SU-DHL-6 (cell line): Measurements from ENCODE around the gene IQGAP1.
A peak's percentile ranks its signal among the peaks of the same experiment; 100 is the strongest.

ENCODE experiments used
- H2AFZ ChIP-seq: fragments of 200-600 bp; sonication (generic); 2 replicates; pipeline ENCODE4 v1.6.1; 2014; ENCODE audit warnings: low read depth, mild to moderate bottlenecking, moderate library complexity, mixed read lengths, antibody characterized with exemption, low read length; ENCODE audit not compliant: severe bottlenecking
- H3F3A ChIP-seq: fragments of 200-600 bp; shearing (Covaris generic); 2 replicates; pipeline ENCODE4 v1.6.0; 2016; ENCODE audit warnings: antibody characterized with exemption, mild to moderate bottlenecking; ENCODE audit not compliant: insufficient read depth
- H3K27ac ChIP-seq: fragments of 200-600 bp; sonication (generic); 2 replicates; pipeline ENCODE4 v1.5.1; 2016; ENCODE audit warnings: low read depth, mild to moderate bottlenecking, low read length, moderate library complexity, mixed read lengths
- H3K27me3 ChIP-seq: fragments of 200-600 bp; sonication (generic), shearing (Covaris generic); 2 replicates; pipeline ENCODE4 v1.6.0; 2014; ENCODE audit warnings: mild to moderate bottlenecking, low read length
- H3K36me3 ChIP-seq: fragments of 200-600 bp; sonication (generic); 2 replicates; pipeline ENCODE4 v1.6.1; 2014; ENCODE audit warnings: mild to moderate bottlenecking, low read length, mixed read lengths
- H3K4me2 ChIP-seq: fragments of 300-600, 200-600 bp; shearing (Covaris generic), sonication (generic); 2 replicates; pipeline ENCODE4 v1.6.0; 2014; ENCODE audit warnings: low read length, low read depth, mild to moderate bottlenecking; ENCODE audit not compliant: poor library complexity, severe bottlenecking
- H3K4me3 ChIP-seq: fragments of 200-600 bp; sonication (generic); 2 replicates; pipeline ENCODE4 v1.5.1; 2014; ENCODE audit warnings: antibody characterized with exemption, low read length, mild to moderate bottlenecking, mixed read lengths; ENCODE audit not compliant: insufficient read depth, poor library complexity, severe bottlenecking
- H3K79me2 ChIP-seq: fragments of 200-600 bp; sonication (generic); 2 replicates; pipeline ENCODE4 v1.6.1; 2014; ENCODE audit warnings: mild to moderate bottlenecking, low read length, moderate library complexity; ENCODE audit not compliant: insufficient read depth
- H3K9ac ChIP-seq: fragments of 200-600 bp; sonication (generic); 2 replicates; pipeline ENCODE4 v1.7.0; 2014; ENCODE audit warnings: mild to moderate bottlenecking, low read length
- H3K9me2 ChIP-seq: fragments of 200-600 bp; sonication (generic); replicated peaks from 2 replicates; pipeline ENCODE4 v1.6.1; 2014; ENCODE audit warnings: low read length; ENCODE audit not compliant: insufficient read depth
- H3K9me3 ChIP-seq: fragments of 200-600 bp; sonication (generic); 2 replicates; pipeline ENCODE4 v1.6.1; 2014; ENCODE audit warnings: low read length, mixed read lengths; ENCODE audit not compliant: insufficient read depth
- H4K20me1 ChIP-seq: fragments of 200-600 bp; sonication (generic); 2 replicates; pipeline ENCODE4 v1.6.1; 2014; ENCODE audit warnings: low read depth, mild to moderate bottlenecking, antibody characterized with exemption, low read length, moderate library complexity, mixed read lengths
- CTCF ChIP-seq: fragments of 200-600 bp; sonication (generic); IDR thresholded peaks from one replicate; pipeline ENCODE4 v1.5.1; 2017; ENCODE audit warnings: antibody characterized with exemption, mild to moderate bottlenecking, low read length, moderate library complexity; ENCODE audit not compliant: insufficient read depth, poor library complexity, severe bottlenecking
- EZH2phosphoT487 ChIP-seq: fragments of 200-600 bp; sonication (generic), shearing (Covaris generic); conservative IDR thresholded peaks from 2 replicates; pipeline ENCODE4 v1.6.1; 2018; ENCODE audit warnings: mild to moderate bottlenecking, antibody characterized with exemption, low read length, moderate library complexity, mixed read lengths

Gene IQGAP1

GRCh38 chr15:90479656-90480055, 91.6 kb downstream of the IQGAP1 start:
- H3K9me3 ChIP-seq = no peaks in the 10 kb centered on the region
- H3K9me2 ChIP-seq = no peaks in the 10 kb centered on the region
- no peaks in the 10 kb centered on the region for H3K27me3 ChIP-seq
- H3K79me2 ChIP-seq = no peaks in the 10 kb centered on the region
- no peak overlapping the region for H2AFZ ChIP-seq
- H3K9ac ChIP-seq = no peak overlapping the region
- no peak overlapping the region for H3K4me3 ChIP-seq
- no peak overlapping the region for H3K27ac ChIP-seq
- no peak overlapping the region for H3K4me2 ChIP-seq
- TF ChIP-seq EZH2phosphoT487 (no peak), CTCF (no peak)
- H3F3A ChIP-seq = no peaks in the 10 kb centered on the region
- H4K20me1 ChIP-seq = no peaks in the 10 kb centered on the region
- peaks cover 13% of the 10 kb centered on the region for H3K36me3 ChIP-seq

- no peaks in the 10 kb centered on the region for H3F3A ChIP-seq
- peaks cover 15% of the 10 kb centered on the region for H3K36me3 ChIP-seq
- no peaks in the 10 kb centered on the region for H4K20me1 ChIP-seq
- H3K4me3 ChIP-seq = no peak overlapping the region
- no peaks in the 10 kb centered on the region for H3K79me2 ChIP-seq
- no peaks in the 10 kb centered on the region for H3K9me3 ChIP-seq
- no peaks in the 10 kb centered on the region for H3K27me3 ChIP-seq
- no peak for TF ChIP-seq EZH2phosphoT487
- no peak for TF ChIP-seq CTCF
- no peak overlapping the region for H3K4me2 ChIP-seq
- H3K9me2 ChIP-seq = no peaks in the 10 kb centered on the region
- no peak overlapping the region for H2AFZ ChIP-seq
- no peak overlapping the region for H3K9ac ChIP-seq
- H3K27ac ChIP-seq = no peak overlapping the region
These were observed 93.0 kb downstream of the IQGAP1 start for GRCh38 chr15:90481023-90481422.

- peak; percentile 57 for TF ChIP-seq CTCF
- TF ChIP-seq EZH2phosphoT487 = no peak
- H3K27ac ChIP-seq = no peak overlapping the region
- H4K20me1 ChIP-seq = no peaks in the 10 kb centered on the region
- H3K9me2 ChIP-seq = no peaks in the 10 kb centered on the region
- no peak overlapping the region for H2AFZ ChIP-seq
- H3K36me3 ChIP-seq = peaks cover 22% of the 10 kb centered on the region
- H3K9ac ChIP-seq = no peak overlapping the region
- no peak overlapping the region for H3K4me2 ChIP-seq
- H3F3A ChIP-seq = no peaks in the 10 kb centered on the region
- no peaks in the 10 kb centered on the region for H3K27me3 ChIP-seq
- H3K79me2 ChIP-seq = no peaks in the 10 kb centered on the region
- no peaks in the 10 kb centered on the region for H3K9me3 ChIP-seq
- no peak overlapping the region for H3K4me3 ChIP-seq
These were observed 94.3 kb downstream of the IQGAP1 start for GRCh38 chr15:90482124-90483011.
